SK-N-SH (cell line): ENCODE data around the gene SLPI. TPM values are rescaled to one million over a fixed set of nuclear protein-coding genes. Genes with fewer than 3 reads are reported as not detected.

ENCODE experiments used
- CTCF ChIA-PET: fragments of 300-600, 350-600 bp; formaldehyde crosslinking; extraction: SDS; loops from one replicate; lab custom pipeline; 2021; lab: Yijun Ruan, JAX
- POLR2A ChIA-PET: fragments of 350-600 bp; sonication (Branson Sonifier 250); formaldehyde crosslinking; extraction: SDS; loops from one replicate; lab custom pipeline; 2020; ENCODE audit warnings: antibody characterized with exemption, inconsistent platforms; lab: Yijun Ruan, JAX
- DNase-seq: peaks from one replicate; pipeline ENCODE4 v3.0.0; 2012
- H2AFZ ChIP-seq: fragments of 200-600 bp; sonication (generic); 2 replicates; pipeline ENCODE4 v1.8.1; 2016; ENCODE audit warnings: antibody characterized with exemption, mild to moderate bottlenecking, low read depth
- H3F3A ChIP-seq: fragments of 200-600 bp; sonication (generic); replicated peaks from 2 replicates; pipeline ENCODE3; 2016; ENCODE audit warnings: antibody characterized with exemption, mild to moderate bottlenecking; ENCODE audit not compliant: insufficient read depth
- H3K27ac ChIP-seq, 2 experiments: fragments of 200-500 bp in 1 of 2; fragments of 200-600 bp in 1 of 2; sonication (Bioruptor generic) in 1 of 2; sonication (generic), shearing (Covaris generic) in 1 of 2; 2 replicates each; pipeline versions ENCODE4 v1.5.1 to v1.6.1; 2014 to 2016; ENCODE audit warnings: low read depth in 2 of 2, inconsistent platforms in 1 of 2, low read length in 1 of 2, mild to moderate bottlenecking in 1 of 2, mixed read lengths in 1 of 2
- H3K27me3 ChIP-seq: fragments of 200-600 bp; sonication (generic), shearing (Covaris generic); 2 replicates; pipeline ENCODE4 v1.6.1; 2016; ENCODE audit warnings: mixed run types; ENCODE audit not compliant: insufficient read depth
- H3K36me3 ChIP-seq, 2 experiments: fragments of 200-500 bp in 1 of 2; fragments of 200-600 bp in 1 of 2; sonication (Bioruptor generic) in 1 of 2; sonication (generic) in 1 of 2; replicated peaks in 1 of 2; 2 replicates each; pipeline versions ENCODE3 to v1.5.1; 2014 to 2016; ENCODE audit warnings: low read length in 1 of 2, mild to moderate bottlenecking in 1 of 2; ENCODE audit not compliant: insufficient read depth in 2 of 2, control insufficient read depth in 1 of 2
- H3K4me1 ChIP-seq, 2 experiments: fragments of 200-500 bp in 1 of 2; fragments of 200-600 bp in 1 of 2; sonication (Bioruptor generic) in 1 of 2; sonication (generic), shearing (Covaris generic) in 1 of 2; 2 replicates each; pipeline versions ENCODE4 v1.5.1 to v1.6.1; 2014 to 2016; ENCODE audit warnings: low read depth in 1 of 2, low read length in 1 of 2, mixed run types in 1 of 2; ENCODE audit not compliant: insufficient read depth in 2 of 2, control insufficient read depth in 1 of 2
- H3K4me2 ChIP-seq: fragments of 200-600 bp; sonication (generic), shearing (Covaris generic); 2 replicates; pipeline ENCODE4 v1.6.1; 2017; ENCODE audit warnings: mixed run types
- H3K4me3 ChIP-seq, 2 experiments: fragments of 200-500 bp in 1 of 2; fragments of 200-600 bp in 1 of 2; sonication (Bioruptor generic) in 1 of 2; sonication (generic), shearing (Covaris generic) in 1 of 2; 2 replicates each; pipeline versions ENCODE4 v1.5.1 to v1.8.1; 2014 to 2016; ENCODE audit warnings: low read depth in 2 of 2, inconsistent platforms in 1 of 2, low read length in 1 of 2, mild to moderate bottlenecking in 1 of 2, mixed read lengths in 1 of 2, moderate library complexity in 1 of 2
- H3K79me2 ChIP-seq: fragments of 200-600 bp; sonication (generic); 2 replicates; pipeline ENCODE4 v1.8.1; 2017; ENCODE audit warnings: mild to moderate bottlenecking; ENCODE audit not compliant: insufficient read depth
- H3K9ac ChIP-seq: fragments of 200-600 bp; sonication (generic); 2 replicates; pipeline ENCODE4 v1.6.1; 2017; ENCODE audit warnings: mixed run types
- H3K9me2 ChIP-seq: fragments of 200-600 bp; sonication (generic); 2 replicates; pipeline ENCODE4 v1.6.1; 2017; ENCODE audit warnings: mixed run types
- H3K9me3 ChIP-seq: fragments of 200-600 bp; sonication (generic); 2 replicates; pipeline ENCODE4 v1.6.1; 2017; ENCODE audit warnings: mixed run types, mild to moderate bottlenecking, moderate library complexity
- H4K20me1 ChIP-seq: fragments of 200-600 bp; sonication (generic); 2 replicates; pipeline ENCODE4 v1.6.1; 2017; ENCODE audit warnings: mild to moderate bottlenecking, mixed run types; ENCODE audit not compliant: insufficient read depth
- ELF1 ChIP-seq: IDR thresholded peaks from 2 replicates; pipeline ENCODE4 v1.4.0; 2012
- FOXM1 ChIP-seq: IDR thresholded peaks from 2 replicates; pipeline ENCODE4 v1.4.0; 2012; ENCODE audit warnings: low read depth, mild to moderate bottlenecking
- GATA2 ChIP-seq: sonication (generic); formaldehyde crosslinking; IDR thresholded peaks from 2 replicates; pipeline ENCODE4 v1.5.0; 2020; ENCODE audit warnings: mild to moderate bottlenecking, missing genetic modification reagents
- JUND ChIP-seq: IDR thresholded peaks from 2 replicates; pipeline ENCODE4 v1.4.0; 2012
- MXI1 ChIP-seq: IDR thresholded peaks from 2 replicates; pipeline ENCODE4 v1.6.1; 2012; ENCODE audit warnings: mild to moderate bottlenecking, low read depth, low read length, improper control_type of control experiment
- NFIC ChIP-seq: IDR thresholded peaks from 2 replicates; pipeline ENCODE4 v1.4.0; 2012; ENCODE audit warnings: borderline replicate concordance
- NRF1 ChIP-seq: IDR thresholded peaks from 2 replicates; pipeline ENCODE4 v1.6.1; 2012; ENCODE audit warnings: low read depth, mild to moderate bottlenecking, low read length
- POLR2AphosphoS5 ChIP-seq: IDR thresholded peaks from 2 replicates; pipeline ENCODE4 v1.6.1; 2012; ENCODE audit warnings: low read depth, low read length
- RCOR1 ChIP-seq: fragments of 150-350 bp; IDR thresholded peaks from 2 replicates; pipeline ENCODE4 v1.6.1; 2017; ENCODE audit warnings: antibody characterized with exemption, low read length
- RFX5 ChIP-seq: IDR thresholded peaks from 2 replicates; pipeline ENCODE4 v1.6.1; 2012; ENCODE audit warnings: mild to moderate bottlenecking, improper control_type of control experiment, low read length
- SIN3A ChIP-seq: IDR thresholded peaks from 2 replicates; pipeline ENCODE4 v1.6.1; 2012; ENCODE audit warnings: low read depth, mild to moderate bottlenecking, low read length, moderate library complexity, borderline replicate concordance
- SMC3 ChIP-seq: IDR thresholded peaks from 2 replicates; pipeline ENCODE4 v1.6.1; 2012; ENCODE audit warnings: low read depth, low read length, improper control_type of control experiment
- TCF12 ChIP-seq: IDR thresholded peaks from 2 replicates; pipeline ENCODE4 v1.4.0; 2012
- YY1 ChIP-seq: IDR thresholded peaks from 2 replicates; pipeline ENCODE4 v1.4.0; 2012; ENCODE audit warnings: low read depth, mild to moderate bottlenecking
- WGBS: methylation state at CpG from one replicate; pipeline ENCODE4 v1.1.6; 2017; ENCODE audit warnings: low lambda C conversion rate; 5-methylcytosine and 5-hydroxymethylcytosine counted together
- polyA plus RNA-seq, 3 experiments: library from polyadenylated mRNA; depleted of rRNA; stranded (reverse); fragments of >200 nt; gene quantifications; 2 replicates each; pipeline ENCODE4 v1.2.3, GENCODE V29; 2012
- TF ChIP-seq, protein P1 (sequence below): IDR thresholded peaks from 2 replicates; pipeline ENCODE4 v1.6.1; 2012; ENCODE audit warnings: mild to moderate bottlenecking, low read depth, low read length, moderate library complexity
- TF ChIP-seq, protein P2 (sequence below): IDR thresholded peaks from 2 replicates; pipeline ENCODE4 v1.4.0; 2012; ENCODE audit warnings: low read depth, borderline replicate concordance
- TF ChIP-seq, protein P3 (sequence below): fragments of 150-350 bp; IDR thresholded peaks from 2 replicates; pipeline ENCODE4 v1.6.1; 2017; ENCODE audit warnings: antibody characterized with exemption, low read length, low read depth, borderline replicate concordance
- TF ChIP-seq, protein P4 (sequence below): IDR thresholded peaks from 2 replicates; pipeline ENCODE4; 2012
- TF ChIP-seq, protein P5 (sequence below): fragments of 150-350 bp; IDR thresholded peaks from 2 replicates; pipeline ENCODE4 v1.6.1; 2016; ENCODE audit warnings: mild to moderate bottlenecking, low read depth, low read length

SLPI gene
- polyA plus RNA-seq, 1 of the 3 experiments (the other 2 are of a cell fraction): not detected

DNA sequence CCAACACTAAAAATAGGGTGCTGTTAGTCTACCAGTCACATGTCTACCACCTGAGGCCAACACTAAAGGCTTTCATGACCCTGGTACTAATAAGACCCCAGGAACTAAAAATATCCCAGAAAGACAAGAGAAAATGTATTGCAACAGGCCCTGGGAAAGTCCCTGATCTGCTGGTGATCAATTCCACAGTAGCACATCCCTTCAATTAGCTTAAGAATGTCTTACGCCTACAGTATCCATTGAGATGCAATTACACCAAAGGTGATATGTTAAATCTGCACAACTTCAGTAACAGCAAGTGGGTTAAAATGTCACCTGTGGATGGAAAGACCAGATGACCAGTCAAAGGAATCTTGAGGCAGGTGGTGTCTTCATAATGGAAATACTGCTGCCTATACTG is 44.4 kb downstream of the SLPI start:
- Histone ChIP-seq H3F3A (no peaks in the 10 kb centered on the region), H3K9ac (no peak overlapping the region), H3K9me2 (no peaks in the 10 kb centered on the region), H3K36me3 (no peaks in the 10 kb centered on the region), H3K79me2 (no peaks in the 10 kb centered on the region), H2AFZ (no peak overlapping the region), H3K4me1 (no peaks in the 10 kb centered on the region), H3K27me3 (no peaks in the 10 kb centered on the region), H3K27ac (no peak overlapping the region), H3K9me3 (no peaks in the 10 kb centered on the region), H3K4me3 (no peak overlapping the region), H4K20me1 (no peaks in the 10 kb centered on the region), H3K4me2 (no peak overlapping the region)
- ChIA-PET POLR2A (no interaction called here), CTCF (no interaction called here)
- 6% methylated on average over 1 of the region's 1 CpG for WGBS
- no peak for TF ChIP-seq NFIC
- TF ChIP-seq, protein P1, sequence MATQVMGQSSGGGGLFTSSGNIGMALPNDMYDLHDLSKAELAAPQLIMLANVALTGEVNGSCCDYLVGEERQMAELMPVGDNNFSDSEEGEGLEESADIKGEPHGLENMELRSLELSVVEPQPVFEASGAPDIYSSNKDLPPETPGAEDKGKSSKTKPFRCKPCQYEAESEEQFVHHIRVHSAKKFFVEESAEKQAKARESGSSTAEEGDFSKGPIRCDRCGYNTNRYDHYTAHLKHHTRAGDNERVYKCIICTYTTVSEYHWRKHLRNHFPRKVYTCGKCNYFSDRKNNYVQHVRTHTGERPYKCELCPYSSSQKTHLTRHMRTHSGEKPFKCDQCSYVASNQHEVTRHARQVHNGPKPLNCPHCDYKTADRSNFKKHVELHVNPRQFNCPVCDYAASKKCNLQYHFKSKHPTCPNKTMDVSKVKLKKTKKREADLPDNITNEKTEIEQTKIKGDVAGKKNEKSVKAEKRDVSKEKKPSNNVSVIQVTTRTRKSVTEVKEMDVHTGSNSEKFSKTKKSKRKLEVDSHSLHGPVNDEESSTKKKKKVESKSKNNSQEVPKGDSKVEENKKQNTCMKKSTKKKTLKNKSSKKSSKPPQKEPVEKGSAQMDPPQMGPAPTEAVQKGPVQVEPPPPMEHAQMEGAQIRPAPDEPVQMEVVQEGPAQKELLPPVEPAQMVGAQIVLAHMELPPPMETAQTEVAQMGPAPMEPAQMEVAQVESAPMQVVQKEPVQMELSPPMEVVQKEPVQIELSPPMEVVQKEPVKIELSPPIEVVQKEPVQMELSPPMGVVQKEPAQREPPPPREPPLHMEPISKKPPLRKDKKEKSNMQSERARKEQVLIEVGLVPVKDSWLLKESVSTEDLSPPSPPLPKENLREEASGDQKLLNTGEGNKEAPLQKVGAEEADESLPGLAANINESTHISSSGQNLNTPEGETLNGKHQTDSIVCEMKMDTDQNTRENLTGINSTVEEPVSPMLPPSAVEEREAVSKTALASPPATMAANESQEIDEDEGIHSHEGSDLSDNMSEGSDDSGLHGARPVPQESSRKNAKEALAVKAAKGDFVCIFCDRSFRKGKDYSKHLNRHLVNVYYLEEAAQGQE: no peak
- TF ChIP-seq RCOR1: no peak
- TF ChIP-seq MXI1: no peak
- TF ChIP-seq YY1: no peak
- no peak for TF ChIP-seq NRF1
- TF ChIP-seq, protein P2, sequence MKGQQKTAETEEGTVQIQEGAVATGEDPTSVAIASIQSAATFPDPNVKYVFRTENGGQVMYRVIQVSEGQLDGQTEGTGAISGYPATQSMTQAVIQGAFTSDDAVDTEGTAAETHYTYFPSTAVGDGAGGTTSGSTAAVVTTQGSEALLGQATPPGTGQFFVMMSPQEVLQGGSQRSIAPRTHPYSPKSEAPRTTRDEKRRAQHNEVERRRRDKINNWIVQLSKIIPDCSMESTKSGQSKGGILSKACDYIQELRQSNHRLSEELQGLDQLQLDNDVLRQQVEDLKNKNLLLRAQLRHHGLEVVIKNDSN: no peak
- TF ChIP-seq GATA2 (CRISPR knock-in tag): no peak
- TF ChIP-seq SIN3A: no peak
- no peak for TF ChIP-seq TCF12
- TF ChIP-seq, protein P3, sequence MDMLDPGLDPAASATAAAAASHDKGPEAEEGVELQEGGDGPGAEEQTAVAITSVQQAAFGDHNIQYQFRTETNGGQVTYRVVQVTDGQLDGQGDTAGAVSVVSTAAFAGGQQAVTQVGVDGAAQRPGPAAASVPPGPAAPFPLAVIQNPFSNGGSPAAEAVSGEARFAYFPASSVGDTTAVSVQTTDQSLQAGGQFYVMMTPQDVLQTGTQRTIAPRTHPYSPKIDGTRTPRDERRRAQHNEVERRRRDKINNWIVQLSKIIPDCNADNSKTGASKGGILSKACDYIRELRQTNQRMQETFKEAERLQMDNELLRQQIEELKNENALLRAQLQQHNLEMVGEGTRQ: no peak
- no peak for TF ChIP-seq POLR2AphosphoS5
- no peak for DNase-seq

DNA sequence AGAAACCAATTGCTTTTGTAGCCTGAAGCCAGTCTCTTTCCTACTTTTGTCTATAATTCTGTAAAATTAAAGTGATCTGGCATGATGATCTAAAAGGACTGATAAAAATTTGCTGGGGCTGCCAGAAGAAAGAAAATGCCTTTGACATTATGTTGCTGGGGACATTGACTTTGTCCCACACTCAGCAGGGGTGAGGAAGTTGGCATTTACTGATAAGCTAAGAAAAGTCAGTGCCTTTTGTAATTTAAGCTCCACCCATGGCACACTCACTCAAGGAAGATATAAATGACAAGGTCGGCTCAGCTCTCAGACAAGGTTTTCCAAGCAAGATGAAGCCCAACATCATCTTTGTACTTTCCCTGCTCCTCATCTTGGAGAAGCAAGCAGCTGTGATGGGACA is 47.6 kb downstream of the SLPI start, which contains the start of gene SEMG1:
Gene SEMG1, plus strand, starts transcription at position 309 of the 400 bp plus-strand sequence. Its CDS starts 21 bp downstream, at position 330.
- WGBS: 0% methylated on average over 1 of the region's 1 CpG
- H3F3A ChIP-seq: no peaks in the 10 kb centered on the region
- H3K4me1 ChIP-seq: no peaks in the 10 kb centered on the region
- no peak within 1 kb of the TSS for H3K4me2 ChIP-seq
- H2AFZ ChIP-seq: no peak within 1 kb of the TSS
- no peaks in the 10 kb centered on the region for H3K36me3 ChIP-seq
- POLR2A ChIA-PET: no interaction called here
- H3K27me3 ChIP-seq: no peaks in the 10 kb centered on the region
- H3K4me3 ChIP-seq: no peak within 1 kb of the TSS
- H3K27ac ChIP-seq: no peak within 1 kb of the TSS
- DNase-seq: no peak
- CTCF ChIA-PET: no interaction called here
- no peaks in the 10 kb centered on the region for H4K20me1 ChIP-seq
- H3K79me2 ChIP-seq: no peaks in the 10 kb centered on the region
- no peak within 1 kb of the TSS for H3K9ac ChIP-seq
- H3K9me2 ChIP-seq: no peaks in the 10 kb centered on the region
- H3K9me3 ChIP-seq: no peaks in the 10 kb centered on the region
- TF ChIP-seq SMC3: no peak
- TF ChIP-seq TCF12: no peak
- no peak for TF ChIP-seq JUND
- TF ChIP-seq, protein P1: no peak
- no peak for TF ChIP-seq MXI1
- TF ChIP-seq, protein P4, sequence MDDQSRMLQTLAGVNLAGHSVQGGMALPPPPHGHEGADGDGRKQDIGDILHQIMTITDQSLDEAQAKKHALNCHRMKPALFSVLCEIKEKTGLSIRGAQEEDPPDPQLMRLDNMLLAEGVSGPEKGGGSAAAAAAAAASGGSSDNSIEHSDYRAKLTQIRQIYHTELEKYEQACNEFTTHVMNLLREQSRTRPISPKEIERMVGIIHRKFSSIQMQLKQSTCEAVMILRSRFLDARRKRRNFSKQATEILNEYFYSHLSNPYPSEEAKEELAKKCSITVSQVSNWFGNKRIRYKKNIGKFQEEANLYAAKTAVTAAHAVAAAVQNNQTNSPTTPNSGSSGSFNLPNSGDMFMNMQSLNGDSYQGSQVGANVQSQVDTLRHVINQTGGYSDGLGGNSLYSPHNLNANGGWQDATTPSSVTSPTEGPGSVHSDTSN: no peak
- TF ChIP-seq, protein P5, sequence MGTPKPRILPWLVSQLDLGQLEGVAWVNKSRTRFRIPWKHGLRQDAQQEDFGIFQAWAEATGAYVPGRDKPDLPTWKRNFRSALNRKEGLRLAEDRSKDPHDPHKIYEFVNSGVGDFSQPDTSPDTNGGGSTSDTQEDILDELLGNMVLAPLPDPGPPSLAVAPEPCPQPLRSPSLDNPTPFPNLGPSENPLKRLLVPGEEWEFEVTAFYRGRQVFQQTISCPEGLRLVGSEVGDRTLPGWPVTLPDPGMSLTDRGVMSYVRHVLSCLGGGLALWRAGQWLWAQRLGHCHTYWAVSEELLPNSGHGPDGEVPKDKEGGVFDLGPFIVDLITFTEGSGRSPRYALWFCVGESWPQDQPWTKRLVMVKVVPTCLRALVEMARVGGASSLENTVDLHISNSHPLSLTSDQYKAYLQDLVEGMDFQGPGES: no peak
- no peak for TF ChIP-seq FOXM1
- no peak for TF ChIP-seq RFX5
- TF ChIP-seq ELF1: no peak
